Stimulated activated CD4-positive, alpha-beta T cell treated with anti-CD3 and anti-CD28 coated beads, Interleukin-1b, Interleukin-23, amount 100 ng/mL, for 1 hour (primary cell): ENCODE data around the gene NATD1.

Source experiments
- DNase-seq, 2 donors: peaks; one replicate each; pipeline ENCODE4 v3.0.0-alpha.2; 2020; ENCODE audit warnings: low read depth in 2 of 2

Gene NATD1, protein sequence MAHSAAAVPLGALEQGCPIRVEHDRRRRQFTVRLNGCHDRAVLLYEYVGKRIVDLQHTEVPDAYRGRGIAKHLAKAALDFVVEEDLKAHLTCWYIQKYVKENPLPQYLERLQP

DNA sequence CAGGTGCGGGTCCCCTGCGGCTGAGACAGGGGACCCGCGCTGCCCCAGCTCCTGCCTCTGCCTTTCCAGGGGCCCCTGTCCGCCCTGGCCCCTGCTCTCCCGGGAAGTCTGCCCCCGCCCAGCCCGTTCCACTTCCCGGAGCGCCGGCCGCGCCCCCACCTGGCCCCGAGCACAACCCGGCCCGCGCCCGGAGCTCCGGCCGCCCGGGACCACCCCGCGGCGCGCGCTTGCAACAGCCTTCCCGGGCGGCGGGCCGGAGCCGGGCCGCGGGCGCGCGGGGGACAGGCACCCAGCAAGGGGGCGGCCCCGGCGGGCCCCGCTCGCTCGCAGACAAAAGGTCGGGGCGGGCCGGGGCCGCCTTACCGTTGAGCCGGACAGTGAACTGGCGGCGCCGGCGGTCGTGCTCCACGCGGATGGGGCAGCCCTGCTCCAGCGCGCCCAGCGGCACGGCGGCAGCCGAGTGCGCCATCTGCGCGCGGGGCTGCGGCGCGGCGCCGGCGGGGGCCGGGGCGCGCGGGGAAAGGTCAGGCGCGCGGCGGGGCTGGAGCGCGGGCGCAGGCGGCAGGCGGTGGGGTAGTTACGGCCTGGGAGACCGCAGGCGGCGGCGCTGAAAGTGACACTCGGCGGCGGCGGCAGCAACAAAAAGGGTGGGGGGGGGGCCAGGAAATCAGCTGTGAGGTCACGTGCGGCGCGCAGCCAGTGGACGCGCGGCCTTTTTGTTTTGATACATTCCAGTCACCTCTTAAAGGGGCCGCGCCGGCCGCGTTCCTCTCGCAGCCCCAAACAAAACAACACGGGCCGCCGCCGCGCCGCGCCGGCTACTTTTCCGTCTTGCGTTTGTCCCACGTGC, at the start of gene NATD1:
Gene NATD1 (minus strand): TSS at position 615 of the 850 bp plus-strand sequence. CDS start 146 bp downstream, at position 469.
- DNase-seq, result peak; percentile 36 to 39

DNA sequence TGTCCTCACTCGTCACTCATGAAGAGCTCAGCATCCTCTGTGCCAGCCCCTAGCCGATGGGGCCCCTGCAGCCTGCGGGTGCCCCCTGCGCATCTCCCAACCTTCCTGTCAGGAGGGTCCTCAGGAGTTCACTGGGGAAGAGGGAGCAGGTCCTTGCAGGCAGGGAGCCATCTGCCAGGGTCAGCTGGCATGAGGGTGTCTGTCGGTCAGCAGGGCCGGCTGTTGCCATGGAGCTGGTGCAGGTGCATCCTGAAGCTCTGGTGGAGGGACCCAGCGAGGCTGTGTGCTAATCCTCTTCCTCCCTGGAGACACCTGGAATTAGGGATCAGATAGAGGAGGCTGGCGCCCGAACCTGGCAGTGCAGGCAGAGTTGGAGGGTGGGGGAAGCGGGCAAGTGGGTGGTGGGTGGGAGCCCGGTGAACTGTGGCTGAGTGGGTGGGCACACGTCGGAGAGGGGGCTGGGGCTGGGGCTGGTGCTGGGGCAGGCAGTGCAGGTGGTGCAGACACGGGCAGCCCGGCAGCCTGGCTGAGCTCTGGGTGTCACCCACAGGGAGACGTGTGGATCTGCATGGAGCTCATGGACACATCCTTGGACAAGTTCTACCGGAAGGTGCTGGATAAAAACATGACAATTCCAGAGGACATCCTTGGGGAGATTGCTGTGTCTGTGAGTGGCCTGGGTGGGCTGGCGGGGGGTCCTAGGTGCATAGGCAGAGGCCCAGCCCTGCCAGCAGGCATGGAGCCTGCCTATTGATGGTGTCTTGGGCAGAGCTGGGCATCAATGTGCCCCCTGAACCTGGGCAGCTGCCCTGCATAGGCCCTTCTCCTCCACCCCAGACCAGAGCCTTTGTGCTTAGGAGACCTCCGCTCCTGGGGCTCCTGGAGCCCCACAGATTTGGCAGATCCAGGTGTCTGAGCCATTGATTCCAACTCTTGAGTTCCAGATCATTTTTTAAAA, 48.7 kb upstream of the NATD1 start:
- no peak for DNase-seq

DNA sequence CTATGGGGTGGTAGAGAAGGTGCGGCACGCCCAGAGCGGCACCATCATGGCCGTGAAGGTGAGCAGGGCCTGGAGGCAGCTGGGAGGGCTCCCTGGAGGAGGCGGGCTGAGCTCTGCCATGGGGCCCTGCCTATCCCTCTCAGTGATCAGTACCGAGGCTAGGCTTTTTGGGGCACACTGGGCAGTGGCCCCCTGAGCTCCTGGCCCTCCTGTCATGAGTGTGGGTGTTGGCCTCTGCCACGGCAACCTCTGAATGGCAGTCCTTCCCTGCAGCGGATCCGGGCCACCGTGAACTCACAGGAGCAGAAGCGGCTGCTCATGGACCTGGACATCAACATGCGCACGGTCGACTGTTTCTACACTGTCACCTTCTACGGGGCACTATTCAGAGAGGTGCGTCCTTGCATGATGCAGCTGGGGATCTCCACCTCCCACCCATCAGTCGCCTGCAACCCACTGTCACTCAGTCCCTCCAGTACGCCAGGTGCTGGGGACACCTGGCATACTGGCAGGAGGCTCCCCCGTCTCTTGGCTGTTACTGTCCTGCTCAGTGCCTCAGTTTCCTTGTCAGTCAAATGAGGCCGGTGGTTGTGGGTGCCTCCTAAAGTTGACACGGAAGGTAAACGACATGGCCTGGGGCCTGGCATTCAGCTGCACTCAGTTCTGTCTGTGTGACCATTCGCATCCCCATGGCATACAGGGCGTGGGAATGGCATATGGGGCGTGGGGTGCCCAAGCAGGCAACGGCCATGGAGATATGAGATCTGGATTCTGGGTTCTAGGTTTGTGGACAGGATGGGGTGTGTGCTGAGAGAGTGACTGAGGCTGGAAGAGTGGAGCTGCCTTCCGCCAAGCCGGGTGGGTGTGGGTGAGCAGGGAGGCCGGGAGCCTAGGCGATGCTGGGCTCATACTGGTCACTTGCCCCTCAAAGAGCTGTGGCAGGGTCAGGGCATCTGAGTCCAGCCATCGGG, 47.7 kb upstream of the NATD1 start:
- no peak for DNase-seq

DNA sequence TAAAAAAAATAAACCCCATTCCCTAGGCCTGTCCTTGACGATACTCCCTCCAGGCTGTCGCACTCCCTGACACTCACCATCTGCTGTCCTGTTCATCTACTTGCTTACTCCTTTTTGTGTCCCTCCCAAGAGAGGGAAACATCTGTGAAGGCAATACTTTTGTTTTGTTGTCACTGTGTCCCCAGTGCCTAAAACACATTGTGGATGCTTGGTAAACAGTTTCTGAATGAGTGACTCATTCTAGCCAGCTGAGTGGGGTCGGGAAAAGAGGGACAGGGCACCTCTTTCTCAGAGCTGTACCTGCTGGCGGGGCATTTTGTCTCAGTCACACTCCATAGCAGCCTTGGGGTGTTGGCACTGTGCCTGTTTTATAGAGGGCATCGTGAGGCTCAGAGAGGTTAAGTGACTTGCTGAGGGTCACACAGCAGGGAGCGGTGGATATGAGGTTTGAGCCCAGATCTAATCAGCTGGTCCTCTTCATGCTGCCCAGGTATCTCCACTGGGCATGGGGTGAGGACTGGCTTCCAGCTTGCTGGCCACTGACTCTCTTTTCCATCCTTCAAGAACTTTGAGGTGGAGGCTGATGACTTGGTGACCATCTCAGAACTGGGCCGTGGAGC, 46.9 kb upstream of the NATD1 start:
- DNase-seq, result no peak

DNA sequence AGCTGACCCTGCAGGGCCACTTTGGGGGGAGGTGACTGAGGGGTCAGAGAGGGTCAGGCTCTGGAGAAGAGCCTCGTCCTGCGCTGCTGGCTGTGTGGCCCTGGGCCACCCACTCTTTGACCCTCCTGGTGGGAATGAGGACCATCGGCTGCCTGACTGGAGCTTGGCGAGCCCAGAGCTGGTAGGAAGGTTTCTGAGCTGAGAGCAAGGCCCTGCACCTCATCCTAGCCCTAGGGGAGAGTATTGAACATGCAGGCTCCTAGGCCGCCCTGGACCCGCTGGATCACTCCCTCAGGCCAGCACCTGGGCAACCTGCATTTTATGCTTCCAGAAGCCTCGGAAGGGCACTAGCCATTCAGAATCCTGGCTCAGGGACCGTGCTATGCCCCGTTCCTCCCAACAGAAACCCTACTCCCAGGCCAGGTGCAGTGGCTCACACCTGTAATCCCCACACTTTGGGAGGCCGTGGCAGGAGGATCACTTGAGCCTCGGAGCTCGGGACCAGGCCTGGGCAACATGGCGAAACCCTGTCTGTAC, 45.8 kb upstream of the NATD1 start:
- DNase-seq, result no peak

DNA sequence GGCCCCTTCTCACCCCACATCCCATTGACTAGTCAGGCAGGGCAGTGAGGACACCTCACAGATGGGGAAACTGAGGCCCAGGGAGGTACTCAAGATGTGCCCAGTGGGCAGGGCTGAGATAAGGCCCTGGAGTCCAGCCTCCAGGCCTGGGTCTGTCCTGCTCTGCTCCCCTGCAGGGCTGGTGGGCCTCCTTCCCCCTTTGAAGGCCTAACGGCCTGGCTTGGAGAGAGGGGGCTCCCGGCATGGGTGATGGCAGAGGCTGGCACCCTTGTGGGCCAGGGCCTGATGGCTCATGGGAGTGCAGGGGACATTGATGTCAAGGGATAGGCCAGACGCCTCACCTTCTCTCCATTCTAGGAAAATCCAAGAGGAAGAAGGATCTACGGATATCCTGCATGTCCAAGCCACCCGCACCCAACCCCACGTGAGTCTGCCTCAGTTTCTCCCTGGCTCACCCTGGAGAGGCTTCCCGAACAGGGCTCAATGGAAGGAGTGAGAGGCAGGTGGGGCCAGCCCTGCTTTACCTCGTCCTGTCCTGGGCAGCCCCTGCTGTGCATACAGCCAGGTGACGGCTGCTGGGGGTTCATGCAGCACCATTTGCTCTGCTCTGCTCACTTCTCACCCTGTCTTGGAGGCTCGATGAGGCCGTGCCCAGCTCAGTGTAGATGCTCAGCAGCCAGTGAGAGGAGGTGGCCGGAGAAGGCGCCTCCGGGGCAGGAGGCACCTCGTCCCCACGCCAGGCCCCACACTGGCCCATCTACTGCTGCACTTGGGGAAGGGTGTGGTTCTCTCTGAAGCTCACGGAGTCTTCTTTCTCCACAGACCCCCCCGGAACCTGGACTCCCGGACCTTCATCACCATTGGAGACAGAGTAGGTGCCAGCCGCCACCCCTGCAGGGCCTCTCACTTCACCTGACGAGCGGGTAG, 45.1 kb upstream of the NATD1 start:
- DNase-seq, result no peak

DNA sequence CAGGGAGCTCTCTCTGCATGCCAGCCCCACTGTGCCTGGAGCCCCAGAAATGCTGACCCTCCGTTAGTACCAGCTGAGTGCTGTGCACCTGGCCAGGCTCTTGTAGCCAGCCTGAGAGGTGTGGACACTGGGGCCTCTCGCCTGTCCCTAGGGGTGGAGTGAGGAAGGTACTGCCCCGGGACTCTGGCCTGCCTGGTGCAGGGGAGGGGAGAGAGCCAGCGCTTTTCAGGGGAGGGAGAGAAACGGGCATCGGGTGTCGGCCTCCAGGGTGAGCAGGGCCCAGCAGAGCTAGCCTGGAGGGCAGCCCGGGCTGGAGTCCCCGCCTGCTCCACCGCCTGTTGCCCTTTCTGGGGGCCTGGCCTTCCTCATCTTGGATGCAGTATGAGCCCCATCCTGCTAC, 44.4 kb upstream of the NATD1 start:
- no peak for DNase-seq

DNA sequence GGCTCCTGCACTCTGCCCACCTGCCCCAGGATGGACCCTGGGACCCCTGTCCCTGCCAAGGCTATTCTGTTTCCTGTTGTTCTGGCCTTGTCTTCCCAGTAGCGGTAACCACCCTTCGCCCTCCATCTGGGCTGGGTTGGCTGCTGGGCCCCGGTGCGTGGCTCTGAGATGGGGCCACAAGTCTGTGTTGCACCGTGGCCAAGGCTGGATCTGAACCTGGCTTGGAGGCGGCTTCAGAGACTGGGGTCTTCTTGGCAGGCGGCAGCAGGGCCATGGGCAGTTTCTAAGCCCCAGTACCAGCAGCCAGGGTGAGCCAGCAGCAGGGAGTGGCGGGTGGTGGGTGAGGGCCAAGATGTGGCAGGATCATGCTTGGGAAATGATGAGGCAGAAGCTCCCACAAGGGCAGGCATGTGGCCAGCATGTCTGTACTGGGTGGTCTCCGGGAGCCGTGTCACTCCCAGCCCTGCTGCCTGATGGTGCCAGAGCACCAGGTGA, 43.9 kb upstream of the NATD1 start:
- DNase-seq, result no peak

DNA sequence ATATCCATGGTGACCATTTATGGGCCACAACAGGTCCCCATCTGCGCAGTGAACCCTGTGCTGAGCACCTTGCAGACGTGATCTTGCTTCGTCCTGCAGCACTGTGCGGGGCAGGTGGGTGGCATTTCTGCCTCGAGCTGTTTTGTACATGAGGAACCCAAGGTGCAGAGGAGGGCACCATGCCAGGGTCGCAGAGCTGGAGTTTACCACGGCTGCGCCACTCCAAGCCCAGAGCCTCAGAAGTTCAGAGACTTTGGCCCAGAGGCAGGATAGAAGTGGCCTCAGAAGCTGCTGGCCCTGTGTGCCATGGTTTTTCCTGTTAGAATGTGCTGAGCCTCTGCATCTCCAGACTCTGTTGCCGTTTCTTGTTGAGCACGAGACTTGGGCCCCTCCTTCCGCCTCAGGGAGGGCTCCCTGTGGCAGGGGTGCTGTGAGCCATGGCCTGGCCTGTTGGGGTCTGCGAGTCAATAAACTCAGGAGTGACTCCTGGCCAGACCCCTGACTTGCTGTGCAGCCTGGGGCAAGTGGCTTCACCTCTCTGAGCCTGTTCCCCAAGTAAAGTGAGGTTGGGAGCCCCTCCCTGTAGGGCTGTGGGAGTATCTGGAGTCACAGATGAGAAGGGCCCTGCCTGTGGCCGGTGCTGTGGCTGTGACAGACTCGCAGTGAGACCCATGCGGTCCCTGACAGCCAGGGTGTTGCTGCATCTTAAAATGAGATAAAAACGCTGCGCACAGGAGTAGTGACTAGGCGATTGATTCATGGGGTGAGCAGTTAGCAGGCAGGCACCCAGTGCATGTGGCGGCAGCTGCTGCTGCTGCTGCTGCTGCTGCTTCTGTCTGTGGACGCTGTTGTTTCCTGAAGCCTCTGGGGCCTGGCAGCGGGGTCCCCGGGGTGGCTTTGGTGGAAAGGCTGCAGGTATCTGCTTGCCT, 43.2 kb upstream of the NATD1 start:
- no peak for DNase-seq

DNA sequence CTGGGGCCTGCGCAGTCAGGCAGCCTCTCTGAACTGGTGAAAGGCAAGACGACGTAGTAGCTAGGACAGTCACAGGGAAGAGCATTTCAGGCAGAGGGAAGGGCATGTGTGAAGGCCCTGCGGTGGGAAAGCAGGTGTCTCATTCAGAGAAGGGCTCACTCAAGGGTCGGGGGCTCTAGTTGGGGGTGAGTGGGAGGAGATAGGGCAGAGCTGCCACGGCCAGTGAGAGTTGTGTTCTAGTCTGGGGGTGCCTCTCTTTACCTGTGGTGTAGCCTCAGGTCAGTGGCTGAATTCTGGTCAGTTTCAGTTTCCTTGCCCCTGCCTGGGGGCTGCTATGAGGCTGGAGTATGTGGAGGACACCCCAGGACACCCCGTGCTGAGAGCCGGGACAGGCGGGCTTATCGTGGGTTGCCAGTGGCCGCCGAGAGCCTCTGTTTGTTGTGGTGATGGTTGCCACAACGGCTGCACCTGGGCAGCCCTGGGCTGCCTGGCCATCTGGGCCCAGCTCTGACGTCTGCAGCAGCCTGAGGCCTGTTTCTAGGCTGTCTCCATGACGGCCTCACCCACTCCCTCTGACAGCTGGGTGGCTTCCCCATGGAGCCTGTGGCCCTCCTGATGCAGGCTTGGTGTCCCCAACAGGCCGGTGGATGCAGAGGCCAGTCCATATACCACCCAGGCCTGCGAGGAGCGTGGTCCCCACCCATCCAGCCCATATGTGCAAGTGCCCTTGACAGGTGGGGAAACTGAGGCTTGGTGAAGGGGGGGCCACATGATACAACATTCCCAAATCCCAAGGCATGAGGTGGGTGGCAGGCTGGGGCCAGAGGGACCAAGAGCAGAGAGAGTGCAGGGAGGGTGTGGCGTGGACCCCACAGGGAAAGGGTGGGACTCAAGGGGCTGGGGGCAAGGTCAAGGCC, 42.1 kb upstream of the NATD1 start:
- DNase-seq, result no peak

DNA sequence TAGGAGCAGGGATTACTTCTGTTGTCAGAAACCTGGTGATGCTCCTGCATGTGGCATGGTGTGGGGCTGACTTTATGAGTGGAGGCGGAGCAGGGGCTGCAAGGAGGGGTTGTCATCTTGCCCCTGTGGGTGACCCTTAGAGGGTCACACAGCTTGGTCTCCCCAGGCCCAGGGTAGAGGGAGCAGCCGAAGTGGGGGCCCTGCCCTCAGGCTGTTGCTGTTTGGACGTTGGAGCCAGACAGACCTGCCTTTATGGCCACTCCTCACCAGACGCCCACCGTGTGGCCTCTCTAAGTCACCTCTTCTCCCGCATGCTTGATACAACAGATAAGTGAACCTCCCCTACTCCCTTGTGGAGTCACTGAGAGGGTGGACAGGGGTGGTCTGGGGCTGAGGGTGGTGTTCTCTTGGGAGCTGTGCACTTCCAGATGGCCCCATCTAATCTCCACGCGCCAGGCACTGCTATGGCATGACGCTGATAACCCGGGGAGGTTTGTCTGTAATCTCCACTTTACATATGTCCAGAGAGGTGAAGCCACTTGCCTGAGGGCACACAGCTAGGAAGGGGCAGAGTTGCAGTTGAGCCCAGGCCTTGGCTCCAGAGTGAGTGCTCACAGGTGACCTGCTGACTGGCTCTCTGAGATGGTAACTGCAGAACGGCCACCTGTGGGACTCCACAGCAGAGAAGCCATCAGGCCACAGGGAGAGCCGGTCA, 41.3 kb upstream of the NATD1 start:
- no peak for DNase-seq

DNA sequence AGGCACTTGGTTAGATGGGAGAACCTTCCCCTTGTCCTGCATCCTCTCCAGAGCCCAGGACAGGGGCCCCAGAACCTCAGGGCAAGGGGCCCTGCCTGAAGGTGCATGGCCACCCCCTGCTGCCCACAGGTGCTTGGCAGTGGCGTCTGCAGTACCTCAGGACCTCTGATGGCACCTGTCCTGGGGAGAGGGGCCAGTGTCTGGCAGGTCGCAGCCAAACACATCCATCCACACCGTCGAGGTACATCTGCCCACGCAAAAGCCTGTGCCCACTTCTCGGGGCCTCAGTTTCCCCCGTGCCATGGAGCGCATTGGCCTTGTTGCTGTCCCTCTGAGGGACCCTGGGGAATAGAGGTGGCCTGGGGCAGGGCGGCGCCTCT, 40.6 kb upstream of the NATD1 start:
- no peak for DNase-seq

DNA sequence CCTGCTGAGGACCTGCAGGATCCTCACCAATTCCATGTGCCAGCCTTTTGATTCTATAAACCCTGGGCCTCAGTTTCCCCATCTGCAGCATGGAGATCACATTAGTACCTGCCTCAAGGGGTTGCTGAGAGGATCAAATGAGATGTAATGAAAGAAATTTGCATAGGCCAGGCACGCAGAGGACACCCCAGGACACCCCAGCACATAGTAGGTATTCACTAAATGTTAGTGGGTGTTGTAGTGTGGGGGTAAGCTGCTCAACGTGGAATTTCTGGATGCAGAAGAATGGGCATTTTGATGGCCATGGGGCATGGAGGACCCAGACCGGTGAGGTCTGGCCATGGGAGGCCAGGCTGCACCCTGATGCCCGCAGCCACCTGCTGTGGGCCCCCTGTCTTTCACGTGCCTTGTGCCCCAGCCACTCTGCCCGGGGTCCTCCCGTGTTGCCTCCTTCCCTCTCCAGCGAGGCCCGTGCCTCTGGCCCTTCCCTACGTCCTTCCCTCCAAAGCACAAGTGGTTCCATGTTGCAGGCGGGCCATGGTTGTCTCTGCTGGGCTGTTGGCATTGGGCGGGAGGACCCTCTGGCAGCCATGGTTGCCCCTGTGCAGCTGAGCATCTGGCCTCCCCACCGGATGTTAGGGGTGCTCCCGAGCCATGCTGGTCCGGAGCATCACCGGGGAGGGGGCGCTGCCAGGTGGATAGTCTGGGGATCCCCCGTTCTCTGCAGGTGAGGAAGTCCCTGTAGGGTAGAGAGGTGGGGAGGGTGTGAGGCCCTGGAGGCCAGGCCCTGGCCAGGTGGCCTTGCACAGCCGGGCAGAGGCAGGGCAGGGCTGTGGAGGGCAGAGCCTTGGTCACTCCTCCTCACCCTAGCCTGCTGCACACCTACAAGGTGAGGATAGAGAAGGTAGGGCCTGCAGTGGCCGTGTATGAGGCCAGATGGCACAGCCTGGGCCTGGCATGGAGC, 39.9 kb upstream of the NATD1 start:
- no peak for DNase-seq

DNA sequence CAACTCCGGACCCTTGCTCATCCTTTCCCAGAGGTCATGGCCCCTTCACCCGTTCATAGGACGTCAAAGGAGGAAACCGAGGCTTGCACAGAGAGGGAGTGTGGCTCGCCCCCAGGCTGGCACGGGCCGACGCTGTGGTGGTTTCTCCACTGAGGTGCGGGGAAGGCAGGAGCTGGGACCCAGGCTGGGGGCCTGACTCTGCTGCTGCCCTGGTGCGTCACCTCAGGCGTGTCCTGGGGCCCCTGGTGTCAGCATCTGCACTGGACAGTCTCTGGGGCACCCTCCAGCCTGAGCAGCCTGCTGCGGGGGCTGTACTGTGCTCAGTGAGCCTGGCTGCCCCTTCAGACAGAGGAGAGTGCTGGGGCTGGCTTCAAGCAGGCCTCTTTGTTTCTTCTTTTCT, 38.7 kb upstream of the NATD1 start:
- no peak for DNase-seq

DNA sequence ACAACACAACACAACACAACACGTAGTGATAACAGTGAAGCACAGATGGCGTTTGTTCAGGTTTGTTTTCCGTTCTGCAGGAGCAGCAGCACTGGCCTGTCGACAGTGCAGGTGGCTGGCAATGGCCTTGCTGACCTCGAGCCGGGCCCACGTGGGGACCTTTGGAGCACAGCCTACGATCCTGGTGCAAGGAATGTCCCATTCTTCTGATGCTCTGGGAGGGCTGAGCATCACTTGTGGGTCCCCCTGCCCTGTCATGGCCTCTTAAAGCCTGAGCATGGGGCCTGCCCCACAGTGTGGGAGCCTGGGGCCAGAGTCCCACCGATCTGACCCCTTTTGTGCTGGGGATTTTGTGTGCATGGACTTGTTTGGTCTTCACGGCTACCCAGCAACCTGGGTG, 38.1 kb upstream of the NATD1 start:
- no peak for DNase-seq
